Ecto neural progenitor cell (in vitro differentiated cells): ENCODE data around the gene ADAMTS2.

Source experiments
- DNase-seq: peaks from one replicate; pipeline ENCODE4 v3.0.0-alpha.2; 2018; ENCODE audit warnings: low spot score

Gene ADAMTS2

GRCh38 chr5:179266291-179267070 is 78.8 kb downstream of the ADAMTS2 start:
- no peak for DNase-seq

- peak; percentile 61 for DNase-seq
These were observed 79.6 kb downstream of the ADAMTS2 start for GRCh38 chr5:179265514-179266290.

GRCh38 chr5:179264783-179265513 is 80.3 kb downstream of the ADAMTS2 start:
- no peak for DNase-seq

- no peak for DNase-seq
These were observed 81.0 kb downstream of the ADAMTS2 start for GRCh38 chr5:179264053-179264782.

- DNase-seq, result no peak
These were observed 81.7 kb downstream of the ADAMTS2 start for GRCh38 chr5:179263391-179264052.

- DNase-seq, result peak; percentile 42
These were observed 82.9 kb downstream of the ADAMTS2 start for GRCh38 chr5:179262126-179262920.

- peak; percentile 83 for DNase-seq
These were observed 83.7 kb downstream of the ADAMTS2 start for GRCh38 chr5:179261301-179262125.

GRCh38 chr5:179260324-179261070 is 84.8 kb downstream of the ADAMTS2 start:
- no peak for DNase-seq

GRCh38 chr5:179259731-179260323 is 85.4 kb downstream of the ADAMTS2 start:
- DNase-seq, result no peak

GRCh38 chr5:179258922-179259730 is 86.1 kb downstream of the ADAMTS2 start:
- DNase-seq, result peak; percentile 32

GRCh38 chr5:179258001-179258921 is 87.0 kb downstream of the ADAMTS2 start:
- peak; percentile 35 for DNase-seq

- peak; percentile 41 for DNase-seq
These were observed 88.0 kb downstream of the ADAMTS2 start for GRCh38 chr5:179257176-179257682.

GRCh38 chr5:179256328-179257175 is 88.7 kb downstream of the ADAMTS2 start:
- peak; percentile 28 for DNase-seq

GRCh38 chr5:179255527-179256327 is 89.5 kb downstream of the ADAMTS2 start:
- DNase-seq, result peak; percentile 36
